Activated CD8-positive, alpha-beta T cell treated with anti-CD3 and anti-CD28 coated beads, Interleukin-2, amount 10 ng/mL, durations not matched to agents 7 days and 5 days (primary cell): ENCODE measurements around the gene RAB3IL1. TPM values are rescaled to one million over a fixed set of nuclear protein-coding genes. Genes with fewer than 3 reads are reported as not detected.

ENCODE experiments used
- microRNA-seq: library from miRNA; unstranded; fragments of <30 nt; microRNA quantifications from one replicate; pipeline ENCODE4 v1.2.0, GENCODE V29; 2022
- total RNA-seq, 2 experiments: library from RNA; stranded (reverse); gene quantifications; one replicate each; pipeline ENCODE4 v1.2.3, GENCODE V29; 2021

RAB3IL1 gene
- total RNA-seq, 2 experiments from 2014 or later = not detected

Small RNA genes within 50 kb of the gene (microRNA-seq; reads per million reads assigned to microRNA genes)
- not detected for gene MIR6746

Other genes starting within 250 kb of the RAB3IL1 start
- under 1 TPM in 1 of 2 experiments, not detected in 1; 0.05 TPM for gene DAGLA, start 237.2 kb downstream of the RAB3IL1 start, total RNA-seq
- 1 to 10 TPM; 2.8 to 2.9 TPM for gene MYRF, start 164.9 kb downstream of the RAB3IL1 start, total RNA-seq
- 100 to 1,000 TPM; 154 to 163 TPM for gene TMEM258, start 125.0 kb downstream of the RAB3IL1 start, total RNA-seq
- 100 to 1,000 TPM; 146 TPM for gene FEN1, start 124.7 kb downstream of the RAB3IL1 start, total RNA-seq
- 10 to 100 TPM; 84.1 to 92.8 TPM for gene FADS1, start 100.6 kb downstream of the RAB3IL1 start, total RNA-seq
- gene FADS2, start 89.3 kb downstream of the RAB3IL1 start, total RNA-seq = 100 to 1,000 TPM; 395 to 416 TPM
- gene FADS3, start 26.0 kb downstream of the RAB3IL1 start, total RNA-seq = 1 to 10 TPM; 3.8 to 4.5 TPM
- not detected for gene BEST1, start 32.8 kb upstream of the RAB3IL1 start, total RNA-seq
- 100 to 1,000 TPM; 709 to 727 TPM for gene FTH1, start 50.1 kb upstream of the RAB3IL1 start, total RNA-seq
- gene INCENP, start 206.4 kb upstream of the RAB3IL1 start, total RNA-seq = 100 to 1,000 TPM; 195 to 211 TPM